Stimulated activated CD4-positive, alpha-beta T cell treated with anti-CD3 and anti-CD28 coated beads, Interleukin-4, amount 100 ng/mL, for 48 hours (primary cell): ENCODE data around the gene C17orf50.

ENCODE experiments used
- DNase-seq, 2 donors: peaks; one replicate each; pipeline ENCODE4 v3.0.0-alpha.2; 2020; ENCODE audit warnings: low read depth in 2 of 2

The C17orf50 gene

DNA sequence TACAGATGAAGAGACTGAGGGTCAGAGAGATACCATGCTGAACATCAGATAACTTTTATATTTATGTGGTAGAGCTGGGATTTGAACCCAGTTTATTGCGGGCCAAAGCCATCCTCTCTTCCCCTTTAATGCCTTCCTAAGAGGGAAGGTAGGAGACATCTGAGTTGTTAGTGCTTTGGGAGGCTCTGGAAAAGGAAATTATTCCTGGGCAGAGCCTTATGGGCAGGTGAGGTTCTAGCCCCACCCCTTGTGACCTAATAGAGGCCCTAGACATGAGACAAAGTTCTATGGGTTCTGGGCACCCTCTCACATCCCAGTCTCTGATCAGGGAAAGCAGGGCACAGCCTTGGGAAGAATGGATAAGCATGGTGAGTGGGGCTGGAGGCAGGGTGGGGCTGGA lies at the start of gene C17orf50:
Gene C17orf50 (plus strand): TSS at position 301 of the 400 bp plus-strand sequence. CDS start 55 bp downstream, at position 356.
- DNase-seq: no peak

DNA sequence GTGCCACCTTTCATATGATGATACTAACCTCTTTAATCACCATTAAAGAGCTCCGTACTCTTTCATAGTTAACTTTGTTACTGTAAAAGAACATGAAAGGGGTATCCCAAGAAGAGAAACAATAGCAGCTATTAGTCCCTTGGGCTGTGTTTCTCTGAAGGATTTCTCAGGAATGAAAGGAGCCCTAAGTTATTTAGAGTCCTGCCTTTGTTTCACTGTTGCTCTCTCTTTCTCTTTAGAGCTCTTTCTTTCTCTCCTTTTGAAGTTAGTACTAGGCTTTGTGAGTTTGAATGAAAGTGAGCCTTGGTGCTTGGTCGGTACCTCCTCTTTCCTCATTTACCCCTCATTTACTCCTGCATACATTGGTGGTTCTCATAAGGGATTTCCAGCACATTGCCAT lies 49.7 kb upstream of the C17orf50 start:
- no peak for DNase-seq

DNA sequence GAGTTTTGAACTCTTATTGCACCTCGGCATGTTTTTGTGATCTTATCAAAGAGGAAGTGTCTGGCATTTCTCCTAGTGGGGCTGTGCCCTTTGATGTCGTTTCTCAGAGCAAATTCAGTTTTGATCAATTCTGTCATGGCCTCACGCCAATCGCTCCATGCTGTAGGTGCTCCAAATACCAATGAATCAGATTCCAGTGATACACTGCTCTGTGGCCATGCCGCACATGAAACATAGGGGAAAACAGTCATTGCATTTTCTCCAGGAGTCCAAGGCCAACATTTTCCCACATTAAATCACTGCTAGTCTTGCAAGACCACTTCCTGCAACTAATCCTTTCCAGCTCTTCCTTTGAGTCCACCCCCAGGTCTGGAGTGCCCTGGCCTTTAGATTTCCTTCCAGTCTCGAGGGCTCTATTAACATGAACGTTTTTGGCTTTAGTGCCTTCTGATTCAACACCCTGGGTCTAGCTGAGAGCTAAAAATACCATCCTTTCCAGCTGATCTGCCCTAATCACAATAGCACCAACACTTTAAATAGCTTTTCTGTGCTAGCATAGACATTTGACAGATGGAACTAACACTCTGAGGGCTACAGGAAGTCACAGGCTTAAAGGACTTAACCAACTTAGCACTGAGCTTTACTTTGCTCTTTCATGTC lies 47.5 kb upstream of the C17orf50 start:
- no peak for DNase-seq

DNA sequence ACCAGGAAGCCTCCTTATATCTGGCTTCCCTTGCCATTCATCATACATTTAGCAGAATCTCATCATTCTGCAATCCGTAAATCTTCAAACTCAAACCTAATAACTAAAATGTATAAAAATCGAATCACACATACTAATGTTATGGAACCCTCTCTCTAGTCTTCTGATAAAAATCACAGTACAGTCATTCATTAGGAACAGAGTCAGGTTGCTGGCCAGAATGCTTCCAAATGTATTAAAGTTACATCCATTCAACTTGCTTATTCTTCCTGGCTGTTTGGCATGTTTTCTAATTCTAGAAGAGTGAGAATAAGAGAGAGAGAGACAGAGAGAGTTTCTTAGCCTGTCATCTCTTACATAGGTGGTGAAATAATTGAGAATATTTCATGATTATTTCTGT lies 45.7 kb upstream of the C17orf50 start:
- no peak for DNase-seq

DNA sequence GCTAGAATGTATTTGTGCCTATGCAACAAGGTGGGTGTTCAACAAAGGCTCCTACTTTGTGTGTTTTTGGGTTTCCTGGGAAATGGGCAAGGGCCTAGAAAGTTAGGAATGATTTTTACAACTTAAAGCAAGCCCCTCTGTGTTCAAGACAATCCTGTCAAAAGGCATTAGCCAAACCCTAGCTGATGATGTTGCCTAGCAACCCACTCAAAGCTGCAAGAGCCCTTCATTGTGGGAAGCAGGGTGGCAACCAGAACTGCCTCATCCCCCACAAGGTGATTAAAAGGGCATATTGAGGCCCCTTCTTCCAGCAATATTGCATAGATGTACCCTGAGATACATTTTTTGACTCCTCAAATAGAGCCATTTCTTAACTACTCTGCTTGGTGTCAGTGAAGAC lies 45.3 kb upstream of the C17orf50 start:
- no peak for DNase-seq

DNA sequence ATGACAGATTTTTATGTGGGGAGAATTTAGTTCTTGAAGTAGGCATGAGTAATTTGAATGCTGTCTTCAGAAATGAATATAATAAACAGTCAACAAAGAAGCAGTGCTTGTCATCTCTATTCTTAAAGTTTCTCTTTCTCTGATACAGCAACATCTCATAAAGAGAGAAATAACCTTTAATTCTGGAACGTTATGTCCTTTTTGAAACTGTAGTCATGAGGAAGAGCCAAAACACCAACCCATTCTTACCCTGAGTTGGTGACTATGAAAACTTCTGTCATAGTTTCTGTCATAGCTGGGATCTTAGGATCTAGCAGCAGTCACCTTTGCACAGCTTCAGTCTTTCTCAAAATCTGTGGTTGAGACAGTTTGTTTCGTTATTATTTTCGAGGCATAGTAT lies 44.5 kb upstream of the C17orf50 start:
- DNase-seq: no peak

DNA sequence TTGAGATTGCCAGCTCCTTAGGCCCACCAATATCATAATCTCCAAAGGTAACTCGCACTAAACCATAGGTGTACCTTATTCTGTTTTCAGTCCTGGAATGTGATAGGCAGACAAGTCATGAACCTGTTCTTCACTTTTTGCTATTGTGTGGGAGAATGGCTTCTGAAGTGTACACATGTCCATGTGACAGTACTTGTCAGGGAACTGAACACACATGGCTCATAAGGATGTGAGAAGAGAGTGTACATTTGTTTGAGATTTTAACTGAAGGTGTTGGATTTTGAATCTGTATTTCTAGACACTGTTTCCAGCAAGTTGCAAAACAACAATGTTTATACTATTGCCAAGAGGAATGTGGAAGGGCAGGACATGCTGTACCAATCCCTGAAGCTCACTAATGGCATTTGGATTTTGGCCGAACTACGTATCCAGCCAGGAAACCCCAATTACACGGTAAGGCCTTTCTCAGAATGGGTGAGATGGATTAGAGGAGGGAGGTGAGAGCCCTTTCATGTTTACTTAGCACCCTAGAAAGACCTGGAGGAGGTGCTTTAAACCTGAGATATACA lies 43.7 kb upstream of the C17orf50 start:
- DNase-seq: no peak

DNA sequence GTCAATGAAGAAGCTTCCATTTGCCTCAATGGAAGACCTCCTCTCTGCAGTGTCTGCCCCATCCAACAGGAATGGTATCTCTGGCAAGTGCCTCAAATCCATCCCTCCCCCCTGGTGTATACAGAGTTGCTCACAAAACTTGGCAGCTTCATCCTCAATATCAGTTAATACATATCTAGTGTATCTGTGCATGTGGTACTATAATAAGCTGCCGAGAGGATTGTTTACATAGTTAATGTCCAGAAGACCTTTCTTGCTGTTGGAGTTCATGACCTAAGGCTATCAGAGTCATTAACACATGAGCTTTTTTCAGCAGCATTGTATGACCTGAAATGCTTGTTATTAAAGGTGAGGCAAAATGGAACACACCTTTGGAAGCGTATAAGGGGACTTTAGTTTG lies 43.2 kb upstream of the C17orf50 start:
- no peak for DNase-seq

DNA sequence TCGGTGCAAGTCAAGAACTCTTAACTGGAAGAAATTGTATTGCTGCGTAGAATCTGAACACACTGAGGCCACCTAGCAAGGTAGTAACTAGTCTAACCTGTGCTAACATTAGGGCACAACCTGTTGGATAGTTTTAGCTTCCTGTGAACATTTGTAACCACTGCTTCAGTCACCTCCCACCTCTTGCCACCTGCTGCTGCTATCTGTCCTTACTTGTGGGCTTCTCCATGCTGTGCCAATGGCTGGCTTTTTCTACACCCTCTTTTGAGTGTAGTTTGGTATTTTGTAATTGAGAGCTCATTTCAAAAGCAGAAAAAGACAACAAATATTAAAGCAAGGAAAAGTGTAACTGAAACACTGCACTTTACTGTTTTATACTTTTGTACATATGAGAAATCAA lies 37.0 kb upstream of the C17orf50 start:
- DNase-seq: no peak

DNA sequence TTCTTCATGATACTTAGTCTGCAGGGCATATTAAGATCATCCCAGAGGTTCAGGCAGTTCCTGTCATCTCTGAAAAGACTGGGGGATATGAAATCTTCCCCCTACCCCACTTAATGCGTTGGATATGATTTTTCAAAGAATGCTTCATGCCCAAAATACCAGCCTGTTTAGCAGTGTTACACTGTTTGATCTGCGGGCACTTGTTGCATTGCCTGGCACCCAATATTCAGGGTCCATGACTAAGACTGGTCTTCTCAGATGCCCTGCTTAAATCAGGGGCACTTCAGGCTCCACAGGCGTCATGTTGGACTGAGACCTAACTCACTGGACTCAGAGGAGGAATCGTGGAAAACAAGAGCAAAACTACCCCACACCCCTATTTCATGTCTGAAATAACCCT lies 35.6 kb upstream of the C17orf50 start:
- DNase-seq: no peak

DNA sequence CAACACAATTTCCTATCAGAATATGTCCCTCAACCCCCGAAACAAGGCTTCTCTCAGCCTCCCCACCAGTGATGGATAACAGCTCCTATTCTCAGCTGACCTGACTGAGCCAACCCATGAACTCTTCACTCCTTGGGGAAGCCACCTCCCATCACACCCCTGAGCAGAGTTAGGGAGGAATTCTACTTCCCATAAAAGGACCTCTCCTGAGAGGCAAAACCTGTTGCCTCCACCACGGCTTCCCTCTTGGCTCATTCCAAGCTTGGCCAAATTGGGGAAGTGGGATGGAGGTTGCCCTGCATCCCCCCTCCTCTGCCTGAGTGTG lies 34.9 kb upstream of the C17orf50 start:
- no peak for DNase-seq

DNA sequence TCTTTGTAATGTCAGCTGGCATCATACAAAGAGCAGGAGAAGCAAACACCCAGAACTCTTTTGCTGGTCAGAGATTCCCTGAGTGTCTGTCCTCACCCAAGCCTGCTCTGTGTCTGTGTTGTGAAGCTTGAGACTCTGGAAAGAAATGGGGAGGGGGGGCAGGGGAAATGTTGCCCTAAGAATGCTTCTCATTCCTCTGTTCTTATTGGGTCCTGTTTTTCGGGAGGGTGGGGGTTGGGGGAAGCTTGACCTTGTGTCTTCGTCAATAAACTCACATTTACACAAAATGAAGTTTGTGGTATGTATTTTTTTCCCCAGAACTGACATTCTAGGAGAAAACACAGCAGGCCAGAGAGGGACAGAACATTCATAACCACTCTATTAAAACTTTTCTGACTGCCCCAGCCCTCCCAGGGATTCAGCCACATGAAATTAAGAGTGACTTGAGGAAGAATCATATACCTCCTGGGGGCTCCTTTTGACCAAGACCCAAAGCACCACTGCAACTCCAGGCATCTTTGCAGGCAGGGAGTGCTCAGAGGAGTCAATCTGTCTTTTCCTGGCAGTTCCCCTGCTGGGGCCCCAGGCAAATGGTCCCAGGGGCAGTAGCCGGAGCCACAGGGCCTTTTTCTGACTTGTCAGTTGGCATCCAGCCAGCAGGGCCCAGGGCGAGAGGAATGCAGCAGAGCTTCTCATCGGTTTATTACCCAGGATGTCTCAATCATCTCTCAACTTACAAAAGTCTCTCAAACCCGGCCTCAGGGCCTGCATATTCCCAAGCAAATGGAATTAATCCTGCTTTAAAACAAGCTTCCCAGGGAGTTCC lies 34.3 kb upstream of the C17orf50 start:
- no peak for DNase-seq

DNA sequence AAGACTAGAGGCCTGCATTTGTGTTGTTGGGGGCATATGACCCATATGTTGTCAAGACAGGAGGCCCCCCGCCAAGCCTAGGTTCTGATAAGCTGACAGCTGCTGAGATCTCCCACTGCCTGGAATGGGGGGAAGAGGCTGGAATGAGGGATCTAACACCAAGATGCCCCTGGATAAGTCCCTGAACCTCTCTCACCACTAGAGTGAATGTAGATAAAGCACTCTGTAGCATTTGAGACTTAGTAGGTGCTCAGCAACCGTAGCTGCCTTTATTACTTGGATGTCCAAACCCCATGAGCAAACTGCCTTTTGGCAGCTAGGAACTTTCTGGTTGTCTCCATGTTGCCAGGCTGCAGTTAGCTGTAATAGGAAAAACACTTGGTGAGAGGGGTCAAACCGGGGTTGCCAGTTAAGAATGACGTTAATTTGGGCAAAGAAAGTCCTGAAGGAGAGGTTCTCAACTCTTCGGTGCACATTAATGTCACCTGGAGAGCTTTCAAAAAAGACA lies 33.7 kb upstream of the C17orf50 start:
- DNase-seq: no peak

DNA sequence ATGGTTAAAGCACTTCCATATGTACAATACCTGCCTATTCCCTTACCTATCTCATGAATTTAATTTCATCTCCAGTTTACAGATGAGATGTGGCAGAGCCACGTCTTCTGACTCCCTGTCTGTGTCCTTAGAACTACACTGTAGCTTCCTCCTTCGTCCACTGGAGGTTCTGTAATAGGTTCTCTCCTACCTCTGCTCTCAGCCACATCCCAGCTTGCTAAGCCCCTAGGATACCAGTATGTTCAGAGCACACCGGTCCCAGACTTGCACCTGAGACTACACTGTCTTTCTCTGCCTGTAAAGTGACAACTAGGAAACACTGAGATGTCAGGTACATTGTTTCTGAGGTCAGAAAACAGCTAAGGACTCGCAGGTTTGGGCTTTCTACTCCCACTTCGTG lies 33.1 kb upstream of the C17orf50 start:
- no peak for DNase-seq

DNA sequence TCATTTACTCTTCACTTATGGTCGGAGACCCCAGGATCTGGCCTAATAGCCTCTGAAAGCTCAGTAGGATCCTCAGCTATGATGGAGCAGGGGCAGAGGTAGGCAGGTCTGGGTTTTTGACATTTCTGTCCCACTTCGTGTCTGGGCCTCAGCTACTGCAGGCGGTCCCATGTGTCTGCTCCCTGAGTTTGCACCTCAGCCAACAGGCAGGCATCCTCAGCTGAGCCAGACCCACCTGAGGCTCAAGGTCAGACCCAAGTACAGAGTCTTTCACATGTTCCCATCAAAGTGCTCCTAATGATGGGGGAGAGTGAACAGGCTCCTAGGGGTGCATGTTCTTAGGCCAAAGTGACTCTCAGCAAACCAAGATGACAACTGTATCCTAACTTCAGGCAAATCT lies 32.1 kb upstream of the C17orf50 start:
- no peak for DNase-seq

DNA sequence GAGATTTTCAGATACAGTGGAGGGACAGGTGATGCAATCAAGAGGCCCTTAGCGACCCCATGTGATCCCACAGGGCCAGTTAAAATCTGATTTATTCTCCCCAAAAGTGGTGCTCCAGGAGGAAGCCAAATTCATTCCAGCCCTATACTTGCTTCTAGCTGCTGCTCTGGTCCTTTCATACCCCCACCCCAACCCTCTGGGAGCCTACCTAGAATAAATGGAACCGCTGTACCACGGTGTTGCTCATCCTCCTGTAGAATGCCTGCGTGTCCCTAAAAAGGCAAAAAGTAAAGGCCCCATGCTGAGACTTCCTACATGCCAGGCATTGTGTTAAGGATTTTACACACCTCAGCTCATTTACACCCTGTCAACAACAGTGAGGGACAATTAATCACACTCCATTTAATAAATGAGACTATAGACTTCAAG lies 31.3 kb upstream of the C17orf50 start:
- DNase-seq: no peak

DNA sequence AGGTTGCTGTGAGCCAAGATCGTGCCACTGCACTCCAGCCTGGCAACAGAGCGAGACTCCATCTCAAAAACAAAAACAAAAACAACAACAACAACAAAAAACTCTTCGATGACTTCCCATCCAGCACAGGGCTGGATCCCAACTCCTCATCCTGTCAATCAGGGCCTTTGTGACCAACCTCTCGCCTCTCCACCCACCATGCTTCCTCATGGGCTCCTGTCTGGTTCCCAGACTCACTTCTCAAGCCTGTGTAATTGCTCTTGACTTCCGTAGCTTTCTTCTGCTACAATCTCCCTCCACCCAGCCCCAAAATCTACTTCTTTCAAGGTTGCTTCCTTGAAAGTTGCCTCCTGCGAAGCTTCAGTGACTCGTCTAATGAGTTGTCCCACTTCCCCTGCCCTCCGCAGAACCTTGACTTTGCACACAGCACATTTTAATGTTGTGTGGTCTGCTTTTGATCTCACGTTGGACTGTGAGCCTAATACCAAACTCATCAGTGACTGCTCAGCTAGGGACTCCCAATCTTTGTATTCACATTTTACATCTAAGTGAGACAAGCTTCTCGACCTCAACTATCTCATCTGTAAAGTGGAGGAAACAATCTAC lies 30.2 kb upstream of the C17orf50 start:
- no peak for DNase-seq

DNA sequence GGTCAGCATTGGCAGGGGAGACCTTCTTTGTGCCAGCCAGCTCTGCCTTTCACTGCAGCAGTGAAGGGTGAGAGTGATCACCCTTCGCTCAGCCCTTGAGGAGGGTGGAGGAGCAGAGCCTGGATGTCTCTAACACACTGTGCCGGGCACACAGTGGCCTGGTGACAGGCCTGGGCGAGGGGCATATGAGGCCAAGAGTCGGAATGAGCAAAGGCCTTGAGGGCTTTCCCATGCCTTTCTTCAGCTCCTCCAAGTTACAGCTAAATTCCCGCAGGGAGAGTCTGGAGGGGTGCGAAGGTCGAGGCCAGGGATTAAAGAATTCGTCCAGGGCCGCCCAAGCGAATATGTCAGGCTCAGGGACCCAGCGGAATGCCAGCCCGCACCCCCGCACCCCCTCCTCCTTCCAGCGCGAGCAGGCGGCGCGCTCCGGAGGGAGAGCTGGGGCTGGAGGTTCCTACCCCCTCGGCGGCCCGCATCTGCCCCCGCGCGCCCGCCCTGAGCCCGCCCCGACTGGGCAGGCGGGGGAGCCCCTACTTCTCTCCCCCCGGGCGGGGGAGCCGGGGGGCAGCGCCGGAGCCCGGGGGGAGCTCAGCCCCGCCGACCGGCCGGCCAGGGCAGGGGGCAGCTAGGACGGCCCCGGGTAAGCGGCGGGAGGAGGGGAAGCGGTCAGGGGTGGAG lies 29.3 kb upstream of the C17orf50 start, which contains the start of gene RASL10B:
Gene RASL10B (plus strand): TSS at position 401 of the 678 bp plus-strand sequence. CDS start 3,546 bp downstream, outside the sequence.
- peak; percentile 32 to 55 for DNase-seq

DNA sequence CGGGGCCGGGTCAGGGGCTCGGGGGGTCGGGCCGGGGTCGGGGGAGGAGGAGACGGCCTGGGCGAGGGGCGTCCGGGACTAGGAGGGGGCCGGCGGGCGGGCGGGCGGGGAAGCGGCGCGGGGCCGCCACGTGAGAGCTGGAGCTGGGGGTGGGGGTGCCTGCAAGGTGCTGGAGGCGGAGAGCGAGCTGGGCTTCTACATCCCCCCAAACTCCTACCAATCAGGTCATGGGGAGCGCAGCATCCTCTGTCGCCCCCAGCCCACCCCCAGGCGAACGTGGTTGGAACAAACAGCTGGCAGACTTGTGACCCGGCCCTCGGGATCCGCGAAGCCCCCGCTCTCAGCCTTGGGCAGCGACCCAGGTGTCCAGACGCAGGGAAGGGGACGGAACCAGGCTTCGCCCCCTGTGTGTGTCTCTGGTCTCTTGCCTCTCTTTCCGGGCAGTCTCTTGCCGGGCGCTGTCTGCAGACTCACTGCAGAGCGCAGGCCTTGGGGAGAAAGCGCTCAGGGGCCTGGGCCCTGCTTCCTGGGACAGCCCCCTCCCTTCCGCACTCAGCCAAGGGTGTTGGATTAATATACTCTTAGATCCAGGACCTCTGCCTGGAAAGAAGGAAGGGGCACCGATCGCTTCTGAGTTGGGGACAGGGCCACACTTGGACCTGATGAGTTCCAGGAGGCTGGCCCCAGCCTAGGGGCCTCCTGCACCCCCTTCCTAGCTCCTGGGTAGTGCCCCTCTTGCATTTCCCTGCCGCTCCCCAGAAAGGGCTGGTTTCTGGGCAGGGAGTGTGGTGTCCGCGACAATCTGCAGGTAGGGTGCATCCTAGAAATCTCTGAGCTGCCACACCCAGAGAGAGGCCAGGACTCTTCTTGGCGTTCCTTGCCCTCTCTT lies 28.5 kb upstream of the C17orf50 start:
- no peak for DNase-seq

DNA sequence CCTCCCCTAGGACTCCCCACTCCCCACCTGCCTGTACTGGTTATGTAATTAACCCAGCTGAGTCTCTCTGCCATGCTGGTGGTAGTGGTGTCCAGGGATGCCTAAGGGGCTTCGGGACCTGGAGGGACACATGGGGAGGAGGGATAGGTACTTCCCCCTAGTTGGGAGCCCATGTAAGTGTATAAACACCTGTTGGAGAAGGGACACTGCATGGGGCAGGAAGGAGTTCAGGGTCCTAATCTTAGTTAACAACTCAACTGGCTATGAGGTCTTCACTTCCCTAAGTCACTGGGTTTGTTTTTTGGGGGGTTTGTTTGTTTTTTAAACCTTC lies 27.9 kb upstream of the C17orf50 start:
- DNase-seq: no peak

DNA sequence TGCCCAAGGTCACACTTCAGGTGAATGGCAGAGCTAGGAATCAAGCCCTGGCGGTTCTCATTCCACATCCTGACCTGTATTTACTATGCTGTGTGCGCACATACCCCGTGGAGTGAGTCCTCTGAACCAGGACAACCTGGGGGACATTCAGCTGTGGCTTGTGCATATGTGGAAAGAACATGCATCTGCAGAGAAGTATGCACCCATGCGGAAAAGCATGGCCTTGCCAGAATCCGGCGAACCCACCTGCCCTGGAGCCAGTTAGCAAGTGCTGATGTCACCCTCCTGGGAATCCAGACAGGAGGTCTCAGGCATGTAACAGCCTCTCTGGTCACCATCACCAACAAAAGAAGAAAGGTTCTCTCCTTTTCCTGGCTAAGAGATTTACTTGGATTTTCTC lies 27.3 kb upstream of the C17orf50 start:
- no peak for DNase-seq
